ENCODE results near the gene GPR37. TPM values are rescaled to one million over a fixed set of nuclear protein-coding genes. Genes with fewer than 3 reads are reported as not detected.

Gene GPR37
- total and polyA plus RNA-seq, 12 donors = 0.11 to 14.3 (median 0.17) TPM; not detected in 4

- intact Hi-C loops (cut with DNase I) = no loop called here
- H3K27me3 ChIP-seq = no peaks in the 10 kb centered on the region
Observed at GRCh38 chr7:124720195-124720594, 45.4 kb downstream of the GPR37 start.

DNA sequence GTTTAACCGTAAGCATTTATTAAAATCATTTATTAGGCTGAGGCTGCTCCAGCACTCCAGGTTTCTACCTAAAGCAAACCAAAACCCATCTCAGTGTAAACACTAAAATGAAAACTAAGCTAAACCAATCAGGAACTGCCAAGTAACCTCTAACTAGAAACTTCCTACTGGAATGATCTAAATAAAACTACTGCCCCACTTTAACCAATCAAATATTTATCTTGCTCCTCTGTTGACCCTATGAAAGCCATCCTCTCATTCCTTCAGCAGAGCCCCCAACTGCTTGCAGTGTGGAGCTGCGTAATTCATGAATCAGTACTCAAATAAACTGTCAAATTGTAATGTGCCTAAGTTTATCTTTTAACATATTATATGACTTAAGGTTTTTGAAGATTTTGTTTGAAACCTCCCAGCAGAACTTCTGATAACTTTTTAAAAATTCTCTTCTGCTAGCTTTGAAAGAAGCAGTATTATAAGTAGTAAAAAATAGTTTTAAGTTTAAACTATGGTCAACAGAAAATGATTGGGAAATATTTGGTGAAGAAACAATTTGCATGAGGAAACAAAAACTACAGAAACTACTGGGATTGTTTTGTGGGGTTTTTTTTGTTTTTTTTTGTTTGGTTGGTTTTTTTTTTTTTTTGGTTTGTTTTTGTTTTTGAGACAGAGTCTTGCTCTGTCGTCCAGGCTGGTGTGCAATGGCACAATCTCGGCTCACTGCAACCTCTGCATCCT, 47.4 kb downstream of the GPR37 start:
- Histone ChIP-seq H3K27ac (no peak overlapping the region), H3K27me3 (no peaks in the 10 kb centered on the region)
- WGBS, 4 donors = 72 to 81% (median 78%) methylated on average over 4 of the region's 4 CpGs

More at GRCh38 chr7:124720195-124720594, 45.4 kb downstream of the GPR37 start:
- Histone ChIP-seq H3K4me3 (no peak overlapping the region), H3K9me3 (replicated peaks in 1 of 3) (no peaks in the 10 kb centered on the region), H3K27ac (no peak overlapping the region), H3K36me3 (replicated peaks in 1 of 2) (no peaks in the 10 kb centered on the region), H3K4me1 (replicated peaks in 1 of 2) (no peaks in the 10 kb centered on the region)
- TF ChIP-seq POLR2A (IDR thresholded peaks at IDR 0.05) = no peak
- TF ChIP-seq, protein P1, sequence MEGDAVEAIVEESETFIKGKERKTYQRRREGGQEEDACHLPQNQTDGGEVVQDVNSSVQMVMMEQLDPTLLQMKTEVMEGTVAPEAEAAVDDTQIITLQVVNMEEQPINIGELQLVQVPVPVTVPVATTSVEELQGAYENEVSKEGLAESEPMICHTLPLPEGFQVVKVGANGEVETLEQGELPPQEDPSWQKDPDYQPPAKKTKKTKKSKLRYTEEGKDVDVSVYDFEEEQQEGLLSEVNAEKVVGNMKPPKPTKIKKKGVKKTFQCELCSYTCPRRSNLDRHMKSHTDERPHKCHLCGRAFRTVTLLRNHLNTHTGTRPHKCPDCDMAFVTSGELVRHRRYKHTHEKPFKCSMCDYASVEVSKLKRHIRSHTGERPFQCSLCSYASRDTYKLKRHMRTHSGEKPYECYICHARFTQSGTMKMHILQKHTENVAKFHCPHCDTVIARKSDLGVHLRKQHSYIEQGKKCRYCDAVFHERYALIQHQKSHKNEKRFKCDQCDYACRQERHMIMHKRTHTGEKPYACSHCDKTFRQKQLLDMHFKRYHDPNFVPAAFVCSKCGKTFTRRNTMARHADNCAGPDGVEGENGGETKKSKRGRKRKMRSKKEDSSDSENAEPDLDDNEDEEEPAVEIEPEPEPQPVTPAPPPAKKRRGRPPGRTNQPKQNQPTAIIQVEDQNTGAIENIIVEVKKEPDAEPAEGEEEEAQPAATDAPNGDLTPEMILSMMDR (IDR thresholded peaks at IDR 0.05) = no peak
- 47 to 68% (median 56%) methylated on average over 1 of the region's 1 CpG for WGBS, 4 donors
- no peak for DNase-seq

GRCh38 chr7:124716894-124717293, 48.7 kb downstream of the GPR37 start:
- DNase-seq = no peak
- Histone ChIP-seq H3K4me1 (replicated peaks in 1 of 2) (no peaks in the 10 kb centered on the region), H3K27me3 (no peaks in the 10 kb centered on the region), H3K27ac (no peak overlapping the region), H3K36me3 (replicated peaks in 1 of 2) (no peaks in the 10 kb centered on the region), H3K4me3 (no peak overlapping the region), H3K9me3 (replicated peaks in 1 of 3) (no peaks in the 10 kb centered on the region)
- intact Hi-C loops (cut with DNase I) = no loop called here
- TF ChIP-seq, protein P1 (IDR thresholded peaks at IDR 0.05) = no peak
- no peak for TF ChIP-seq POLR2A (IDR thresholded peaks at IDR 0.05)
- WGBS, 4 donors = 93 to 97% (median 96%) methylated on average over 1 of the region's 1 CpG

More for the DNA sequence above, 47.4 kb downstream of the GPR37 start:
- Histone ChIP-seq H3K9me3 (replicated peaks in 1 of 3) (no peaks in the 10 kb centered on the region), H3K36me3 (replicated peaks in 1 of 2) (no peaks in the 10 kb centered on the region), H3K4me1 (replicated peaks in 1 of 2) (no peaks in the 10 kb centered on the region), H3K4me3 (no peak overlapping the region)
- intact Hi-C loops (cut with DNase I) = no loop called here
- TF ChIP-seq, protein P1 (IDR thresholded peaks at IDR 0.05) = no peak
- no peak for TF ChIP-seq POLR2A (IDR thresholded peaks at IDR 0.05)
- DNase-seq = no peak

DNA sequence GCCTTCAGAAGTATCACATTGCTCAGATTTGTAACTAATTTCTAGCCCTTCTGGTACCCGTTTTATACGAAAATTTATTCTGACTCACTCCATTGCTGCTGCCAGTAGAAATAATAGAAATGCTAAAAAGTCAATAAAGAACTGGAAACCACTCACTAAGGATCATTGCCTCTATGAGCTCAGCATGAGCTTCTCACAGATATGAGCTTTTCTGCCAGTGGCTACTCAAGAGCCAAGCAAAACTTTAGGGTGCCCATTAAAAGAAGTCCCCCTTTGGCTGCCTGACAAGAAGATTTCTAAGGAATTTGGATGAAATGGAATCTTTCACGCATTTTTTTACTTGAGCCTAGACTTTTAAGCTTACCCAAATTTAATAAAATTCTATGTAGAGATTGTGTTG, 52.5 kb downstream of the GPR37 start:
- no peak for DNase-seq
- intact Hi-C loops (cut with DNase I) = no loop called here
- TF ChIP-seq, protein P1 (IDR thresholded peaks at IDR 0.05) = no peak
- no peak for TF ChIP-seq POLR2A (IDR thresholded peaks at IDR 0.05)
- no peak overlapping the region for H3K4me3 ChIP-seq
- 55 to 62% (median 57%) methylated on average over 3 of the region's 3 CpGs for WGBS, 4 donors
- H3K27ac ChIP-seq = no peak overlapping the region
- no peaks in the 10 kb centered on the region for H3K9me3 ChIP-seq (replicated peaks in 1 of 3)
- no peaks in the 10 kb centered on the region for H3K27me3 ChIP-seq
- no peaks in the 10 kb centered on the region for H3K4me1 ChIP-seq (replicated peaks in 1 of 2)
- no peaks in the 10 kb centered on the region for H3K36me3 ChIP-seq (replicated peaks in 1 of 2)
